ENCODE results near the gene C4orf36. TPM values are rescaled to one million over a fixed set of nuclear protein-coding genes. Genes with fewer than 3 reads are reported as not detected.
A peak's percentile ranks its signal among the peaks of the same experiment; 100 is the strongest.

The C4orf36 gene
- total and polyA plus RNA-seq, 2 of the 8 experiments (the other 6 are each of a cell fraction or from before 2014, with no cell fraction given): 1.2 to 1.5 TPM

- TF ChIP-seq USF2 (IDR thresholded peaks at IDR 0.05; ENCODE audit: low read length) (no peak), GABPA (IDR thresholded peaks at IDR 0.05; ENCODE audit: borderline replicate concordance, insufficient read depth, low read length) (no peak), ATF3 (IDR thresholded peaks at IDR 0.05; ENCODE audit: insufficient read depth, low read depth, low read length) (no peak), BACH1 (IDR thresholded peaks at IDR 0.05; ENCODE audit: low read length) (peak; percentile 44; the same call in 1 of the 2 replicates), E2F6 (IDR thresholded peaks at IDR 0.05) (peak; percentile 93), SUZ12 (IDR thresholded peaks at IDR 0.05; ENCODE audit: low read length) (no peak), SP4 (IDR thresholded peaks at IDR 0.05; ENCODE audit: low read length) (no peak), TBP (IDR thresholded peaks at IDR 0.05; ENCODE audit: low read depth, low read length) (peak; percentile 68), EP300 (IDR thresholded peaks at IDR 0.05; ENCODE audit: borderline replicate concordance in 1 of 2, low read depth in 2 of 2, low read length in 2 of 2) (no peak; a peak in 1 of 3 replicates), RBBP5 (IDR thresholded peaks at IDR 0.05; ENCODE audit: borderline replicate concordance, low read depth, low read length) (peak; percentile 96; the same call in 1 of the 2 replicates), ASH2L (IDR thresholded peaks at IDR 0.05; ENCODE audit: low read length) (peak; percentile 92), RFX5 (IDR thresholded peaks at IDR 0.05; ENCODE audit: borderline replicate concordance, low read depth, low read length) (no peak), JUND (IDR thresholded peaks at IDR 0.05; ENCODE audit: low read length) (no peak), CEBPB (IDR thresholded peaks at IDR 0.05; ENCODE audit: low read depth, low read length) (peak; percentile 57; the same call in 1 of the 2 replicates), JUN (IDR thresholded peaks at IDR 0.05; ENCODE audit: low read depth, low read length) (no peak), RNF2 (IDR thresholded peaks at IDR 0.05; ENCODE audit: borderline replicate concordance, low read depth, low read length, missing control alignments, poor library complexity, severe bottlenecking) (no peak), FOSL1 (IDR thresholded peaks at IDR 0.05; ENCODE audit: insufficient read depth, low read depth, low read length) (no peak), PHF8 (conservative IDR thresholded peaks at IDR 0.05; ENCODE audit: low read depth, low read length) (peak; percentile 94), NRF1 (IDR thresholded peaks at IDR 0.05; ENCODE audit: low read depth, low read length) (no peak), RXRA (IDR thresholded peaks at IDR 0.05; ENCODE audit: insufficient read depth, low read depth, low read length) (no peak), CREB1 (IDR thresholded peaks at IDR 0.05) (0 out of 2 replicates have a peak, but pooled peaks have one; percentile 24)
These were observed at the start of gene C4orf36 (continued) for GRCh38 chr4:86891762-86892635.

Measured in H1 (cell line).